HG03457 (cell line): ENCODE results near the gene MTIF3.

Source experiments
- ATAC-seq: cut with Tn5 transposase; IDR thresholded peaks from one replicate; pipeline ENCODE4 v1.9.1; 2021; ENCODE audit warnings: moderate number of reproducible peaks; ENCODE audit not compliant: unreplicated experiment

Gene MTIF3

GRCh38 chr13:27461940-27462584, 11.7 kb upstream of the MTIF3 start:
- no peak for ATAC-seq

- no peak for ATAC-seq
These were observed 5.0 kb upstream of the MTIF3 start for GRCh38 chr13:27455331-27455855.

DNA sequence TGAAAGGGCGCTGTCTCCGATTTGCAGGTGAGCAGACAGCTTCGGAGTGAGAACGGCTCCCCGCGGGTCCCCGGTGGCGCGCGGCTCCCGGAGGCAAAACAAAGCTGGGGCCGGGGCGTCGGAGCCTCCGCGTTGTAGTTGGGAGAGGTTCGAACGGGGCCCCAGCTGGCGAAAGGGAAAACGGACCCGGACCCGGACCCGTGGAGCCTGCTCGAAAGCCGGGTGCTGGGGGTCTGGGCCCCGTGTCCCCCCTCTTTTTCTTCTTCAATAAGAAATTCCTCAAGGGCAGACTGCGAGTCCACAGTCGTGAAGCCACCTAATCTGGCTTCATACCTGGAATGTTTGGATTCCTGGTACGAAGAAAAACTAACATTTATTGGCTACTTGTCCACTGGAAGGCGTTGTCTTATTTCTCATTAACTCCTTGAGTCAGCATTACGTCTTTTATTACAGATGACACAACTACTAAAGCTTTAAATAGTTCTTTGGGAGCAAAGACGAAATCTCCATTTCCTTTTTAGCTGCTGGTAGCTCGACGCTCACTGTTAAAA, 632 bp upstream of the MTIF3 start:
- ATAC-seq = no peak

- ATAC-seq = no peak
These were observed 1.2 kb downstream of the MTIF3 start for GRCh38 chr13:27449081-27449603.

- no peak for ATAC-seq
These were observed 2.1 kb downstream of the MTIF3 start for GRCh38 chr13:27448308-27448707.

- no peak for ATAC-seq
These were observed 3.3 kb downstream of the MTIF3 start for GRCh38 chr13:27446986-27447583.

GRCh38 chr13:27442797-27443196, 7.6 kb downstream of the MTIF3 start:
- ATAC-seq = no peak

- no peak for ATAC-seq
These were observed 8.2 kb downstream of the MTIF3 start for GRCh38 chr13:27442071-27442647.

- no peak for ATAC-seq
These were observed 10.0 kb downstream of the MTIF3 start for GRCh38 chr13:27440408-27440807.

DNA sequence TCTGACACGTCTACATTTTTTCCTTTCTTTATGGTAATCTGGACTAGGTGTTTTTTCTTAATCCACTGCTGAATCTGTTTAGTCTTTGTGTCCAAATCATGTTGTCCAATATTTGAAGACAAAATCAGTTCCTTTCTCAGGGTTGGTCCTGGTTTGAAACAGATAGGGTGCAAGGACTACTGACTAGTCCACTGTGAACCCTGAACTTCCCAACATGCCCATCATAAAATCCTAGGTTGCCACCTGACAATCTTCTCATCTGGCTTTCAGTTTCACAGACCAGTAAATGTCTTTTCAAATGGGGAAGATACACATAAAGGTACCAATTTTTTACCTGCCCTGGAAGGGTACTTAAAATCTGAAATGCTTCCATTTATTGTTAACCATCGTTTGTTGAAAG, 13.2 kb downstream of the MTIF3 start:
- no peak for ATAC-seq

- no peak for ATAC-seq
These were observed 17.7 kb downstream of the MTIF3 start for GRCh38 chr13:27432611-27433210.

GRCh38 chr13:27432180-27432579, 18.2 kb downstream of the MTIF3 start:
- ATAC-seq = no peak

GRCh38 chr13:27428160-27428559, 22.2 kb downstream of the MTIF3 start:
- no peak for ATAC-seq

- ATAC-seq = no peak
These were observed 22.7 kb downstream of the MTIF3 start for GRCh38 chr13:27427641-27428040.

DNA sequence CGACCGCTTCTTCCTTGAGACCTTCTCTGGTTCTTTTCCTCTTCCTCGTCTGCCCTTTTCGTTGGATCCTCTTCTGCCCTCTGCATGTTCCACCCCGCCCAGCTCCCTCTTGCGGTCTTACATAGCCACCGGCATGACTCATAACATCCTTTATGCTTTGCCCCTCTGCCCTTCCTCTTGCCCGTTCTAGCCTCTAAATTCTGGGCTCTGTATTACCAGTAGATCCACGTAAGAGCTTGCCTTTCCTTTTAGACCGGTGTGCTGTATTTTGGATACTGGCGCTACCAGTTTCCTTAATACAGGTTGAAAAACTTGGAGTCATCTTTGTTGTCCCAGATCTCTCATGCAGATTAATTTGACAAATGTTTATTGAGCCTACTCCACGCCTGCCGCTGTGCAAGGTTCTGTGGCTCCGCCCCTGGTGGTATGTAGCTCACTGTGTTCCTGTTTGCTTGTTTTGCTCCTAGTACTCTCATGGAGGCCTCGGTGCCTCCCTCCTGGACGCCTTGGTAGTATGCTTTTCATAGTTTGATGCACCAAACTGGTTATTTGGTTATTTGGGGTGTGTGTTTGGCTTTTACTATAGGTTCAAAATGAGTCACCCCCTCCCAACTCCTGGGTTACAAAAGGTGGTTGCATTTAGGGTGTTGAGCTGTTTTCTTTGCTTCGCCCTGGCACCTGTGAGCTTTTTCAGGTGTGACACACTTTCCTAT, 24.3 kb downstream of the MTIF3 start:
- peak; percentile 65 for ATAC-seq

GRCh38 chr13:27425158-27425917, 25.0 kb downstream of the MTIF3 start:
- no peak for ATAC-seq

GRCh38 chr13:27424246-27425157, 25.9 kb downstream of the MTIF3 start, which contains the start of gene GTF3A:
TSS of gene GTF3A (plus strand) at chr13:27424619.
- ATAC-seq = peak; percentile 46

DNA sequence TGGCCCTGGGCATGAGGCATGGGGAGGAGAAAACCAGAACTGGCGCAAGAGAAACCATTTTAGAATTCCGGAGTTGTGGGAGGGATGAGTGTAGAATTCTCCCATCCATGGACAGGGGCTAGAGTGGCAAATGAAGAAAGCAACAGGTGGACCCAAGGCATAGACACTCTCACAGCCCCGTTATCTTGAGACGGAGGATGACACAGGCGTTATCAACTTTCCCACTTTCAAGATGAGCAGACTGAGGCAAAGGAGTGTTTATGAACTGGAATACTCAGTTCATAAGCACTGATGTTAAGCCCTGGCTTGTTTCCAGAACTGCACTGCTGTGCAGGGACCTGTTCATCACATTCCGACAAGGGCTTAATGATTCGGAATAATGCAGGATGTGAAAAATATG, 27.0 kb downstream of the MTIF3 start:
- no peak for ATAC-seq
